ENCODE measurements around the gene SETBP1.

SETBP1 gene

GRCh38 chr18:44841221-44841620, 160.5 kb downstream of the SETBP1 start:
- H3K9me3 ChIP-seq (ENCODE audit: insufficient read depth, low read length) = peaks cover 13% of the 10 kb centered on the region; the same call in 1 of the 2 replicates
- H3K9ac ChIP-seq (ENCODE audit: insufficient read length, low read depth) = no peak overlapping the region
- TF ChIP-seq SUZ12 (IDR thresholded peaks at IDR 0.05; ENCODE audit: extremely low read depth, insufficient read depth, insufficient read length) (no peak), YY1 (IDR thresholded peaks at IDR 0.05; ENCODE audit: insufficient read depth, insufficient read length) (no peak), ZNF274 (IDR thresholded peaks at IDR 0.05; ENCODE audit: low read depth, low read length) (no peak)
- H3K4me3 ChIP-seq (ENCODE audit: insufficient read length, low read depth) = no peak overlapping the region
- DNase-seq (ENCODE audit: low read depth, low spot score) = no peak
- H3K27me3 ChIP-seq (ENCODE audit: insufficient read depth, insufficient read length) = no peaks in the 10 kb centered on the region
- peaks cover 9% of the 10 kb centered on the region for H3K4me1 ChIP-seq (ENCODE audit: insufficient read depth, insufficient read length)
- no peaks in the 10 kb centered on the region for H3K36me3 ChIP-seq (ENCODE audit: insufficient read depth, insufficient read length, low read length)

- Histone ChIP-seq H3K36me3 (ENCODE audit: insufficient read depth, insufficient read length, low read length) (no peaks in the 10 kb centered on the region), H3K27me3 (ENCODE audit: insufficient read depth, insufficient read length) (no peaks in the 10 kb centered on the region), H3K4me1 (ENCODE audit: insufficient read depth, insufficient read length) (peaks cover 7% of the 10 kb centered on the region), H3K9ac (ENCODE audit: insufficient read length, low read depth) (no peak overlapping the region), H3K9me3 (ENCODE audit: insufficient read depth, low read length) (peaks cover 13% of the 10 kb centered on the region; the same call in 1 of the 2 replicates), H3K4me3 (ENCODE audit: insufficient read length, low read depth) (no peak overlapping the region)
- DNase-seq (ENCODE audit: low read depth, low spot score) = no peak
- no peak for TF ChIP-seq YY1 (IDR thresholded peaks at IDR 0.05; ENCODE audit: insufficient read depth, insufficient read length)
- no peak for TF ChIP-seq SUZ12 (IDR thresholded peaks at IDR 0.05; ENCODE audit: extremely low read depth, insufficient read depth, insufficient read length)
- no peak for TF ChIP-seq ZNF274 (IDR thresholded peaks at IDR 0.05; ENCODE audit: low read depth, low read length)
Observed at GRCh38 chr18:44841752-44842587, 161.3 kb downstream of the SETBP1 start.

DNA sequence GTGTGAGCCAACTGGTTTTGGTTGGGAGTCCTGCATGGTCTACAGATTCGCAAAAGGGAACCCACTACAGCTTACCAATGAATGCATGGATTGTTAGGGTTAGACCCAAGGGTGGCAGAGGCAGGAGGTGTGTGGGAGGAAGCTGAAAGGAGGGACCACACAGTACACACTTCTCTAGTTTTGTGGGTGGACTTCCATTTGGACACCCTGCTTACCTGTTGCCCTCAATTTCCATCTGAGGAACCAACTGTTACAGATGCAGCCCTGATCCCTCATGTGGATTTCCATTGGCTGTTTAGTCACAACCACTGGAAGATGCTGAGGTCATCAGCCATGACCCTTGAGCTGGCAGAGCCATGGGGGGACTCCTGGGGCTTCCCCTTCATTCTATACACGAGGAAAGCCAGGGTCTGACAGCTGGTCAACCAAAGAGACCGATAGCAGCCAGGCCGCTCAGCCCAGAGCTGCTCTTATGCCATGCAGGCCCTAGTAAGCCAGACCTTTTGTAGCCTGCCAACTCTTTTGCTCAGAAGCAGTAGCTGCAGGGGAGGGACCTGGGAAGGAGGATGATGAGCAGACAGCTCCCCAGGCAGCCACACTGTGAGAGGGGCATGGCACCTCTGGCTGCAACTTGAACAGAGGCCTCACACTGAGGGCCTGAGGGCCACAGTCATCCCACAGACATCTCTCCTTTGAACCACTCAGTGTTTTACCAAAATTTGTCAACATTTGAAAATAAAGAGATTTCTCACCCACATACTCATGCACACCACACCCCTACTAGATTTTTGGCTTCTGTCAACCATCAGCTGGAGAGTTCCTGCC, 162.1 kb downstream of the SETBP1 start:
- H3K4me3 ChIP-seq (ENCODE audit: insufficient read length, low read depth) = no peak overlapping the region
- H3K27me3 ChIP-seq (ENCODE audit: insufficient read depth, insufficient read length) = no peaks in the 10 kb centered on the region
- peaks cover 7% of the 10 kb centered on the region for H3K4me1 ChIP-seq (ENCODE audit: insufficient read depth, insufficient read length)
- no peak for DNase-seq (ENCODE audit: low read depth, low spot score)
- H3K9me3 ChIP-seq (ENCODE audit: insufficient read depth, low read length) = peaks cover 13% of the 10 kb centered on the region; the same call in 1 of the 2 replicates
- TF ChIP-seq ZNF274 (IDR thresholded peaks at IDR 0.05; ENCODE audit: low read depth, low read length) = no peak
- no peak for TF ChIP-seq SUZ12 (IDR thresholded peaks at IDR 0.05; ENCODE audit: extremely low read depth, insufficient read depth, insufficient read length)
- no peaks in the 10 kb centered on the region for H3K36me3 ChIP-seq (ENCODE audit: insufficient read depth, insufficient read length, low read length)
- H3K9ac ChIP-seq (ENCODE audit: insufficient read length, low read depth) = no peak overlapping the region

- Histone ChIP-seq H3K36me3 (ENCODE audit: insufficient read depth, insufficient read length, low read length) (no peaks in the 10 kb centered on the region), H3K4me3 (ENCODE audit: insufficient read length, low read depth) (no peak overlapping the region), H3K4me1 (ENCODE audit: insufficient read depth, insufficient read length) (peaks cover 3% of the 10 kb centered on the region), H3K27me3 (ENCODE audit: insufficient read depth, insufficient read length) (no peaks in the 10 kb centered on the region), H3K9me3 (ENCODE audit: insufficient read depth, low read length) (peaks cover 13% of the 10 kb centered on the region; the same call in 1 of the 2 replicates), H3K9ac (ENCODE audit: insufficient read length, low read depth) (no peak overlapping the region)
- DNase-seq (ENCODE audit: low read depth, low spot score) = no peak
- TF ChIP-seq ZNF274 (IDR thresholded peaks at IDR 0.05; ENCODE audit: low read depth, low read length) (no peak), SUZ12 (IDR thresholded peaks at IDR 0.05; ENCODE audit: extremely low read depth, insufficient read depth, insufficient read length) (no peak), YY1 (IDR thresholded peaks at IDR 0.05; ENCODE audit: insufficient read depth, insufficient read length) (no peak)
Observed at GRCh38 chr18:44844486-44844885, 163.8 kb downstream of the SETBP1 start.

DNA sequence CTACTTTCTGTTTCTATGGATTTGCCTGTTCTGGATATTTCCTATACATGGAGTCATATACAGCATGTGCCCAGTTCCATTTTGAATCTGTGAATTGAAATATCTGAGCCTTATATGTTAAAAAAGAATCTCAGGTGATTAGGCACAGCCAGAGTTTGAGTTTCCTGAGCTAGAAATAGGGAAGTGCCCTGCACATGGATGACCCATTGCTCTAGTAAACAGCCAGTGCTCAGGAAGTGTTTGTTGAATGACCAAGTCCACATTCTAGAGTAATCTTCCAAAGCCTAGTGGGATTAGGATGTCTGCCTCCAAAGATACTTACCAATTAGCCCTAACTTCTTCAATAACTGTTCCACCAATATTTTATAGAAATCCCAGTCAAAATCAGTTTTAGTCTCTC, 165.8 kb downstream of the SETBP1 start:
- no peak for DNase-seq (ENCODE audit: low read depth, low spot score)
- Histone ChIP-seq H3K27me3 (ENCODE audit: insufficient read depth, insufficient read length) (no peaks in the 10 kb centered on the region), H3K36me3 (ENCODE audit: insufficient read depth, insufficient read length, low read length) (no peaks in the 10 kb centered on the region), H3K9ac (ENCODE audit: insufficient read length, low read depth) (no peak overlapping the region), H3K4me3 (ENCODE audit: insufficient read length, low read depth) (no peak overlapping the region), H3K9me3 (ENCODE audit: insufficient read depth, low read length) (peaks cover 13% of the 10 kb centered on the region; the same call in 1 of the 2 replicates), H3K4me1 (ENCODE audit: insufficient read depth, insufficient read length) (no peaks in the 10 kb centered on the region)
- TF ChIP-seq YY1 (IDR thresholded peaks at IDR 0.05; ENCODE audit: insufficient read depth, insufficient read length) (no peak), ZNF274 (IDR thresholded peaks at IDR 0.05; ENCODE audit: low read depth, low read length) (no peak), SUZ12 (IDR thresholded peaks at IDR 0.05; ENCODE audit: extremely low read depth, insufficient read depth, insufficient read length) (no peak)

DNA sequence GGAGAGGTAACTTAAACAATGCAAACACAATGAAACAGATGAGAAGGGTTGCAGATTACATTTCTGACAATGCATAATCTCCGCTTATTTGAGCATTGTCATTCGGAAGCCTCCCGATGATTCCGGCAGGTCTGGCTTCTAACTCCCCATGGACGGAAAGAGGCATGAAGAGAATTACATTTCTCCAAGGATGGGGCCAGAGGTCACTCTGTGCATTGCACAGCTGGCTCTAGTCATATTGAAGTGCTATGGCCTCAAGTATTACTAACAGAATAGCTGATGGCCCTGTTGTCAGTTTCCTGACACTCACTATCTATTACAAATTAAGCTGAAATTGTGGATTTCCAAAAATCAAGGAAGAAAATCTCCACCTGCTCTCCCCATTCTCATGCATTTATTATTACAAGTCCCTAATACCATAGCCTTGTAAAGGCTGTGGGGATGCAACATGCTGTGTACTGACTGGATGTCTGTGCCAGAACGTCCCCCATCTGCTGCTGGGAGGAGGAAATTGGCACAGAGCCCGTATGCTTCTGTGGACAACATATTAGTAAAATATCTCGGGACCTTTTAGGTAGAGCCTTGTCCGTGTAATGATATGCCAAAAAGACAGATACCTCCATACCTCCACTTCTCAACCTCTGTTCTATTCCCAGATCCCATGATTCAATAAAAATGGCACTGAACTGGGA, 168.1 kb downstream of the SETBP1 start:
- TF ChIP-seq ZNF274 (IDR thresholded peaks at IDR 0.05; ENCODE audit: low read depth, low read length) = no peak
- TF ChIP-seq SUZ12 (IDR thresholded peaks at IDR 0.05; ENCODE audit: extremely low read depth, insufficient read depth, insufficient read length) = no peak
- TF ChIP-seq YY1 (IDR thresholded peaks at IDR 0.05; ENCODE audit: insufficient read depth, insufficient read length) = no peak
- DNase-seq (ENCODE audit: low read depth, low spot score) = no peak
- Histone ChIP-seq H3K9ac (ENCODE audit: insufficient read length, low read depth) (no peak overlapping the region), H3K4me1 (ENCODE audit: insufficient read depth, insufficient read length) (no peaks in the 10 kb centered on the region), H3K4me3 (ENCODE audit: insufficient read length, low read depth) (no peak overlapping the region), H3K36me3 (ENCODE audit: insufficient read depth, insufficient read length, low read length) (no peaks in the 10 kb centered on the region), H3K9me3 (ENCODE audit: insufficient read depth, low read length) (peaks cover 8% of the 10 kb centered on the region; the same call in 1 of the 2 replicates), H3K27me3 (ENCODE audit: insufficient read depth, insufficient read length) (no peaks in the 10 kb centered on the region)
